Mesendoderm (in vitro differentiated cells): ENCODE measurements around the gene PGM5.

Source experiments
- DNase-seq: peaks from one replicate; pipeline ENCODE4 v3.0.0; 2013
- H2AK5ac ChIP-seq: 2 replicates; pipeline ENCODE4 v1.6.1; 2013; ENCODE audit warnings: low read length, inconsistent platforms
- H2BK120ac ChIP-seq: 2 replicates; pipeline ENCODE4 v1.6.1; 2013; ENCODE audit warnings: low read depth, mild to moderate bottlenecking, low read length, moderate library complexity, mixed read lengths
- H2BK15ac ChIP-seq: replicated peaks from 2 replicates; pipeline ENCODE4 v1.6.1; 2013; ENCODE audit warnings: low read depth, mild to moderate bottlenecking, moderate library complexity
- H2BK5ac ChIP-seq: 2 replicates; pipeline ENCODE4 v1.6.1; 2013; ENCODE audit warnings: low read length, inconsistent platforms
- H3K18ac ChIP-seq: 2 replicates; pipeline ENCODE4 v1.6.1; 2013; ENCODE audit warnings: mild to moderate bottlenecking, low read length, mixed read lengths
- H3K23ac ChIP-seq: one replicate; pipeline ENCODE4 v1.6.1; 2013; ENCODE audit warnings: low read length
- H3K27ac ChIP-seq: 2 replicates; pipeline ENCODE4 v1.5.1; 2013; ENCODE audit warnings: low read depth, mild to moderate bottlenecking, inconsistent platforms, low read length, moderate library complexity
- H3K27me3 ChIP-seq: 2 replicates; pipeline ENCODE4 v1.6.1; 2013; ENCODE audit warnings: low read length, control low read depth, mild to moderate bottlenecking, inconsistent platforms; ENCODE audit not compliant: insufficient read depth, poor library complexity
- H3K36me3 ChIP-seq: 2 replicates; pipeline ENCODE4 v1.6.1; 2013; ENCODE audit warnings: low read length, inconsistent platforms; ENCODE audit not compliant: control insufficient read depth, insufficient read depth
- H3K4ac ChIP-seq: one replicate; pipeline ENCODE4 v1.6.1; 2013; ENCODE audit warnings: low read depth, mild to moderate bottlenecking, low read length, moderate library complexity
- H3K4me1 ChIP-seq: 2 replicates; pipeline ENCODE4 v1.6.1; 2013; ENCODE audit warnings: low read depth, low read length, inconsistent platforms; ENCODE audit not compliant: control insufficient read depth
- H3K4me2 ChIP-seq: 2 replicates; pipeline ENCODE4 v1.6.1; 2013; ENCODE audit warnings: low read length
- H3K4me3 ChIP-seq: 2 replicates; pipeline ENCODE4 v1.5.1; 2013; ENCODE audit warnings: mild to moderate bottlenecking, low read length
- H3K56ac ChIP-seq: one replicate; pipeline ENCODE4 v1.6.1; 2013; ENCODE audit warnings: low read length
- H3K79me1 ChIP-seq: 2 replicates; pipeline ENCODE4 v1.6.1; 2013; ENCODE audit warnings: low read length, inconsistent platforms
- H3K79me2 ChIP-seq: 2 replicates; pipeline ENCODE4 v1.6.1; 2013; ENCODE audit warnings: mild to moderate bottlenecking, low read length; ENCODE audit not compliant: control insufficient read depth, insufficient read depth
- H3K9ac ChIP-seq: 2 replicates; pipeline ENCODE4 v1.6.1; 2013; ENCODE audit warnings: low read length, inconsistent platforms
- H4K5ac ChIP-seq: one replicate; pipeline ENCODE4 v1.6.1; 2013; ENCODE audit warnings: low read length
- H4K8ac ChIP-seq: one replicate; pipeline ENCODE4 v1.6.1; 2013; ENCODE audit warnings: low read depth, mild to moderate bottlenecking, control low read depth, low read length, moderate library complexity
- WGBS: extraction: QIAGEN DNeasy Blood & Tissue Kit; methylation state at CpG from one replicate; pipeline ENCODE4 v1.1.7; 2013; ENCODE audit warnings: low lambda C conversion rate, missing lambda C conversion rate; ENCODE audit not compliant: insufficient coverage; ENCODE audit errors: extremely low coverage; 5-methylcytosine and 5-hydroxymethylcytosine counted together

The PGM5 gene

DNA sequence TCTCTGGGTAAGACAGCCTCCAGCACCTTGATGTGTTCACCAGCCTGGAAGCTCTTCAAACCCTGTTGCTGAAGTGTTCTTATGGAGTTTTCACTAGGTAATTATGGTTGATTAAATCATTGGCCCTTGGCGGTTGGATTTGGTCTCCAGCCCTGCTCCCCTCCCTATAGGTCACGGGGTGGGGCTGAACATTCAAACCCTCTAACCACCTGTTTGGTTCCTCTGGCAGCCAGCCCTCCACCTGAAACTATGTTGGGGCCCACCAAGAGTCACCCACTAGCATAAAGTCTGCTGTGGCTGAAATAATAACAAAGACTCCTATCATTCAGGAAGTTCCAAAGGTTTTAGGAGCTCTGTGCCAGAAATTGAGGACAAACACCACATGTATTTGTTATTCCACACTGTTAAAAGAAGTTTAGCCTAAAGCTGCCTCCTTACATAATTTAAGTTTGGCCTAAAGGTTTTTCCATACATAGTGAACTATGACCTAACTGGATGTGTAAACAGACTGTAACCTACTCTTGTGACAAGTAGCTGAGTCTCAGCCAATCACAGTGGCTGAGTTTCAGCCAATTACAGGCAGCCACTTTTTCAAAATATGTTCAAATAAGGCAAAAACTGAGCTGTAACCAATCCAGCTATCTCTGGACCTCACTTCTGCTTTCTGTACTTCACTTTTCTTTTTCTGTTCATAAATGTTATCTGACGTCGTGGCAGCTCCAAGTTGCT, 149.4 kb downstream of the PGM5 start:
- no peak overlapping the region for H3K27ac ChIP-seq
- H2BK15ac ChIP-seq: no peak overlapping the region
- H4K5ac ChIP-seq: no peak overlapping the region
- no peak overlapping the region for H3K4ac ChIP-seq
- H3K4me3 ChIP-seq: no peak overlapping the region
- no peak overlapping the region for H2BK120ac ChIP-seq
- no peak overlapping the region for H3K4me2 ChIP-seq
- H2BK5ac ChIP-seq: no peak overlapping the region
- H3K79me1 ChIP-seq: no peaks in the 10 kb centered on the region
- H3K4me1 ChIP-seq: no peaks in the 10 kb centered on the region
- no peak overlapping the region for H3K18ac ChIP-seq
- H3K23ac ChIP-seq: no peak overlapping the region
- no peak overlapping the region for H2AK5ac ChIP-seq
- no peak for DNase-seq
- no peak overlapping the region for H3K9ac ChIP-seq
- no peak overlapping the region for H3K56ac ChIP-seq
- peaks cover 8% of the 10 kb centered on the region for H3K27me3 ChIP-seq
- H4K8ac ChIP-seq: no peak overlapping the region
- no peaks in the 10 kb centered on the region for H3K36me3 ChIP-seq
- no peaks in the 10 kb centered on the region for H3K79me2 ChIP-seq
- WGBS: no CpG with 5 or more reads among the region's 4 CpGs

DNA sequence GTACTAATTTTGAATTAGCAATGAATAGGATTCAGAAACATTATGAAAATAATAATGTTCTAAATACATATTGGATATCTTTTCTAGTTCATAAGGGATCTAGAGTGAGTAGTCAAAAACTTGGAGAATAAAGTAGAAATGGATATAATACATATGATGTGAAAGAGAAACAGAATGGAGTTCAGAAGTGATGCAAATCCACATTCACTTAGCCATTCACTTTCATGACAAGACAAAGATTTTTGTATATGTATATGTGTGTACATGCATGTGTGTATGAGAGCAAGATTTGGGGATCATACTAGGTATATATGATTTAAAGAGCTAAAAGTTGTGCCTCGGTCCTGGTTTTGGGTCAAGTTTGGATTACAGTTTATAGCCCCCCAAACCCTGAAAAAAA, 150.1 kb downstream of the PGM5 start:
- no peaks in the 10 kb centered on the region for H3K79me1 ChIP-seq
- H3K36me3 ChIP-seq: no peaks in the 10 kb centered on the region
- H3K27ac ChIP-seq: no peak overlapping the region
- no peak overlapping the region for H2AK5ac ChIP-seq
- H3K4ac ChIP-seq: no peak overlapping the region
- H3K4me3 ChIP-seq: no peak overlapping the region
- H4K8ac ChIP-seq: no peak overlapping the region
- H3K56ac ChIP-seq: no peak overlapping the region
- H4K5ac ChIP-seq: no peak overlapping the region
- no peaks in the 10 kb centered on the region for H3K79me2 ChIP-seq
- H2BK15ac ChIP-seq: no peak overlapping the region
- H3K23ac ChIP-seq: no peak overlapping the region
- WGBS: no CpG with 5 or more reads among the region's 1 CpG
- no peak overlapping the region for H2BK120ac ChIP-seq
- H3K9ac ChIP-seq: no peak overlapping the region
- no peaks in the 10 kb centered on the region for H3K4me1 ChIP-seq
- H2BK5ac ChIP-seq: no peak overlapping the region
- H3K18ac ChIP-seq: no peak overlapping the region
- H3K27me3 ChIP-seq: peaks cover 8% of the 10 kb centered on the region
- no peak overlapping the region for H3K4me2 ChIP-seq
- DNase-seq: no peak

DNA sequence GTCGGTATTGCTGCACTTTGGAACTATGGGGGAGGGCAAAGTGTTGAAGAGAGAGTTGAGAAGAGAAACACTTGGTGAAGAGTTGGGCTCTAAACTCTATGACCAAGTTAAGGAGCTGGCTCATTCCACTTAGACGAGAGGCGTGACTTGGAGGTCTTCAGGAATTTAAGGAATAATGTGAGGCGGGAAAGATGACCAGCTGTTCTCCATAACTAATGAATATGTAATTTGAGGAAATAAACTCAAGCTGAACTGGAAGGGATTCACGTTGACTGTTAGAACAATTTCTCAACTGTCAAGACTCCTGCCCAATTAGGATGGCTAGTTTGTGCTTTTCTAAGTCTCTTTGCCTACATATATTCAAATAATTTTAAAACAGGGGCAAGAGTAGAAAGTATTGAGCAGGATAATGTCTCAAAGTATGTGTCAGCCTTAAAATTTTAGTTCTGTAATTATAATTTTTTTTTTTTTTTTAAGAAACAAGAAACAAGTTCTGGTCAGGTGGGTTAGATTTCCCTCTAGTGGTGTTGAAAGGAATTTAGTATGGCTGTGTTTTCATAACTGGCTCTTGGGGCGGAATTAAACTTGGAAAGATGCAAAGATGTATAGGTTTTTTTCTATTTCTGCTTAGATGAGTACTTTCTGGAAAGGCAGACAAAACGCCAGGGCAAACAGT, 150.9 kb downstream of the PGM5 start:
- H2AK5ac ChIP-seq: no peak overlapping the region
- no CpG with 5 or more reads among the region's 7 CpGs for WGBS
- no peak overlapping the region for H4K5ac ChIP-seq
- H2BK5ac ChIP-seq: no peak overlapping the region
- no peak overlapping the region for H3K9ac ChIP-seq
- DNase-seq: peak; percentile 22
- no peaks in the 10 kb centered on the region for H3K4me1 ChIP-seq
- H3K18ac ChIP-seq: no peak overlapping the region
- H3K4me2 ChIP-seq: no peak overlapping the region
- H2BK120ac ChIP-seq: no peak overlapping the region
- H3K4ac ChIP-seq: no peak overlapping the region
- H3K79me2 ChIP-seq: no peaks in the 10 kb centered on the region
- no peaks in the 10 kb centered on the region for H3K79me1 ChIP-seq
- H3K56ac ChIP-seq: no peak overlapping the region
- H3K36me3 ChIP-seq: no peaks in the 10 kb centered on the region
- H4K8ac ChIP-seq: no peak overlapping the region
- no peak overlapping the region for H3K23ac ChIP-seq
- H3K27me3 ChIP-seq: peaks cover 8% of the 10 kb centered on the region
- no peak overlapping the region for H3K4me3 ChIP-seq
- no peak overlapping the region for H2BK15ac ChIP-seq
- H3K27ac ChIP-seq: no peak overlapping the region

DNA sequence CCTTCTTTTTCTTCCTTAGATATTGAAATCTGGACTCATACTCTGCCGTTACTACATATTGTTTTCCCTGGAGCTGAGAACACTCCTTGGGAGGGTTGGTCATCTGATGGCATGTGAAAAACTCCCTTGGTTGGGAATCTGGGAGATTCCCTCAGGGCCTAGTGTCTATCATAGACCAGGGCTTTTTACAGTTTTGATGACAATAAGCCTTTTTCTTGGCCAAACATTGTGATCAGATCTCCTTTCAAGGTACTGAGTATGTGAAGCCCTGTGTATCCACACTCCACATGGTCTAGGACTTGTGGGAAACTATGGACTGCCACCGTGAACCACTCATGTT, 151.4 kb downstream of the PGM5 start:
- Histone ChIP-seq H3K23ac (no peak overlapping the region), H3K4me1 (no peaks in the 10 kb centered on the region), H3K27ac (no peak overlapping the region), H3K4ac (no peak overlapping the region), H3K4me2 (no peak overlapping the region), H2BK5ac (no peak overlapping the region), H3K4me3 (no peak overlapping the region), H2AK5ac (no peak overlapping the region), H3K56ac (no peak overlapping the region), H3K36me3 (no peaks in the 10 kb centered on the region), H4K8ac (no peak overlapping the region), H3K27me3 (peaks cover 8% of the 10 kb centered on the region), H3K79me1 (no peaks in the 10 kb centered on the region), H3K79me2 (no peaks in the 10 kb centered on the region), H3K9ac (no peak overlapping the region), H2BK15ac (no peak overlapping the region), H2BK120ac (no peak overlapping the region), H3K18ac (no peak overlapping the region), H4K5ac (no peak overlapping the region)
- WGBS: no CpG with 5 or more reads among the region's 2 CpGs
- DNase-seq: no peak

DNA sequence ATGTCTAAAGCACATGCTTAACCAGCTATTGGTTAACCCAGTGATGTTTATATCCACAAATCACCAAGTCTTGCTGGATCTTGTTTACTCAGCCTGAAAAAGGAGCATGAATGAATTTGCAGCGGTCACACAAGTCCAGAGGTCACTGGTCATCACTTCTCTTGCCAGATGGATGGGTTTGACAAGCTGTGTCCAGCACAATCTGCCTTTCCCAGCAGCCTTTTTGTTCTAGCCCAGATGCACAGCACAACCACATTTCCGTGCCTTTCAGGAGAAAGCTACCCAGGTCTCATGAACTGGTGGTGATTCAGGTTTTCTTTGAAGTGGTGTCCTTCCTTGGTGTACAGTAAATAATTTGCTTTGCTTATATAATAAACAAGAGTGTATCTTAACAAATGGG, 152.1 kb downstream of the PGM5 start:
- Histone ChIP-seq H2AK5ac (no peak overlapping the region), H4K8ac (no peak overlapping the region), H3K9ac (no peak overlapping the region), H3K27me3 (peaks cover 8% of the 10 kb centered on the region), H3K79me2 (no peaks in the 10 kb centered on the region), H3K79me1 (no peaks in the 10 kb centered on the region), H3K23ac (no peak overlapping the region), H3K4ac (no peak overlapping the region), H2BK15ac (no peak overlapping the region), H4K5ac (no peak overlapping the region), H3K36me3 (no peaks in the 10 kb centered on the region), H3K56ac (no peak overlapping the region), H2BK5ac (no peak overlapping the region), H3K4me1 (no peaks in the 10 kb centered on the region), H3K18ac (no peak overlapping the region), H3K4me3 (no peak overlapping the region), H2BK120ac (no peak overlapping the region), H3K4me2 (no peak overlapping the region), H3K27ac (no peak overlapping the region)
- no CpG with 5 or more reads among the region's 2 CpGs for WGBS
- no peak for DNase-seq

DNA sequence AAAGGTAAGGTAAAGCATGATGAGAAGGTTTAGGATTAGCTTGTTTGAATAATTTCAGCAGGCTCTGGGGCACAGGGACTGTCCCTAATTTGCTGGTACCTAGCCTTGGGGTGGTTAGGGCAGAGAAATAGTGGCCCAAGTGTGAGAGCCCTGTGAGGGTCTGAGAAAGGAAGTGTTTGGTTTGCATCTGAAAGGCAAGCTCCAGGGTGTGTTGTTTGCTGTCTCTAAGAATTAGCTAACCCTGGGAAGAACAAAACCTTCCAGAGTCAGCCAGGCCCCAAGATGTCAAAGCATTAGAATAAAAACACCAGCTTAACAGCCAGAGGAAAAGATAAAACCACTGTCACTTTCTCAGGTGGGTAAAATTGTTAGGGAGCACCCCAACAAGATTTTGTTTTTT, 153.3 kb downstream of the PGM5 start:
- Histone ChIP-seq H3K79me1 (no peaks in the 10 kb centered on the region), H3K4me1 (no peaks in the 10 kb centered on the region), H3K79me2 (no peaks in the 10 kb centered on the region), H2AK5ac (no peak overlapping the region), H3K27me3 (peaks cover 8% of the 10 kb centered on the region), H3K23ac (no peak overlapping the region), H2BK120ac (no peak overlapping the region), H3K4ac (no peak overlapping the region), H3K27ac (no peak overlapping the region), H3K56ac (no peak overlapping the region), H4K8ac (no peak overlapping the region), H3K9ac (no peak overlapping the region), H3K4me2 (no peak overlapping the region), H2BK15ac (no peak overlapping the region), H3K36me3 (no peaks in the 10 kb centered on the region), H4K5ac (no peak overlapping the region), H3K4me3 (no peak overlapping the region), H2BK5ac (no peak overlapping the region), H3K18ac (no peak overlapping the region)
- DNase-seq: no peak
